ENCODE data around the gene DEF6.
A peak's percentile ranks its signal among the peaks of the same experiment; 100 is the strongest.

DEF6 gene

GRCh38 chr6:35351422-35351821 is 53.8 kb downstream of the DEF6 start:
- no peak for DNase-seq

- no peak for DNase-seq
These were observed 55.1 kb downstream of the DEF6 start for GRCh38 chr6:35352735-35353134.

- DNase-seq = no peak
These were observed 56.9 kb downstream of the DEF6 start for GRCh38 chr6:35354361-35355135.

DNA sequence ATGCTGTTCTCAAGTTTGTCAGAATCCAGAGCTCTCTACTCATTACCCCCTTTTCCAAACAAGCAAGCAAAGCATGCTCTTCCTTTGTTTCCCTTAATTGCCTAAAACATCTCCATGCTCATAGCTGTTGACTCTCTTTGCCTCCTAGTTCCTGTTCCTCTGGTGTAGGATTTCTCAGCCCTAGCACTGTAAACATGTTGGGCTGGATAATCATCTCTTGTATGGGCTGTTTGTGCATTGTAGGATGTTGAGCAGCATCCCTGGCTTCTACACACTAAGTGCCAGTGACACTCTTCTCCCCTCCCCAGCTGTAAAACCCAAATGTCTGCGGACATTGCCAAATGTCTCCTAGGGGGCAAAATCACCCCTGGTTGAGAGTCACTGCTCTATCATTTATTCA is 58.8 kb downstream of the DEF6 start:
- DNase-seq = no peak

DNA sequence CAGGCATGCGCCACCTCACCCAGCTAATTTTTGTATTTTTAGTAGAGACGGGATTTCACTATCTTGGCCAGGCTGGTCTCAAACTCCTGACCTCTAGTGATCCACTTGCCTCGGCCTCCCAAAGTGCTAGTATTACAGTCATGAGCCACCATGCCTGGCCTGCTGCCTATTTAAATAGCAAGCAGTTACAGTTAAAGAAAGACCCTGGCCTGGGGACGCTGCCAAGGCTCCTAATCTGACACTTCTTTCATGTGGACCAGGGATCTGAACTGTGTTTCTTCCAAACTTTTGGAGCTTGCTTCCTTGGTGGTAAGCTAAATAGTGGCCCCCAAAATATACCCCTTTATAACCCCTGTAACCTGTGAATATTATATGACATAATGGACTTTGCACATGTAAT is 60.1 kb downstream of the DEF6 start:
- no peak for DNase-seq

GRCh38 chr6:35358086-35358485 is 60.5 kb downstream of the DEF6 start:
- DNase-seq = no peak

- DNase-seq = no peak
These were observed 61.7 kb downstream of the DEF6 start for GRCh38 chr6:35359346-35359743.

GRCh38 chr6:35359744-35360348 is 62.2 kb downstream of the DEF6 start:
- DNase-seq = no peak

GRCh38 chr6:35360349-35361138 is 62.9 kb downstream of the DEF6 start:
- no peak for DNase-seq

DNA sequence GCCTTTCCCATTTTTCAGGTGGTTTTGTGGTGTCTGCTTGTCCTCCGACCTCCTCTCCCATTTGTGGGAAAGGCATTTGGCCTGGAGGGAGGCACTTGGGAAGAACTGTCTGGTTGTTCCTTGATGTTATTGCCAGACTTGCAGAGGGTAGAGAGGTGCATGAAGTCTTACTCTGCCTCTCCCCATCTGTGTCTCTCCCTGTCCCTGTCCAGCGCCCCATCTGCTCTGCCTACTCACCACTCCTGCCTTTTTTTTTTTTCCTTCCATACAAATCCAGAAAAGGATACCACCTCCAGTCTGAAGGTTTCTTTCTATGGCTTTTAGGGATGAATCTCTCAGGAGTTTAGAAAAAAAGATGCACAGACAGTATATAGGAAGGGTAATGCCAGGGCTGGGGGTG is 64.6 kb downstream of the DEF6 start:
- DNase-seq = no peak

GRCh38 chr6:35363293-35363750 is 65.7 kb downstream of the DEF6 start:
- no peak for DNase-seq

GRCh38 chr6:35365594-35366203 is 68.1 kb downstream of the DEF6 start:
- no peak for DNase-seq

- DNase-seq = no peak
These were observed 68.6 kb downstream of the DEF6 start for GRCh38 chr6:35366204-35366596.

- no peak for DNase-seq
These were observed 70.0 kb downstream of the DEF6 start for GRCh38 chr6:35367646-35368037.

- no peak for DNase-seq
These were observed 70.6 kb downstream of the DEF6 start for GRCh38 chr6:35368038-35368887.

GRCh38 chr6:35370124-35370741 is 72.6 kb downstream of the DEF6 start:
- DNase-seq = peak; percentile 11

DNA sequence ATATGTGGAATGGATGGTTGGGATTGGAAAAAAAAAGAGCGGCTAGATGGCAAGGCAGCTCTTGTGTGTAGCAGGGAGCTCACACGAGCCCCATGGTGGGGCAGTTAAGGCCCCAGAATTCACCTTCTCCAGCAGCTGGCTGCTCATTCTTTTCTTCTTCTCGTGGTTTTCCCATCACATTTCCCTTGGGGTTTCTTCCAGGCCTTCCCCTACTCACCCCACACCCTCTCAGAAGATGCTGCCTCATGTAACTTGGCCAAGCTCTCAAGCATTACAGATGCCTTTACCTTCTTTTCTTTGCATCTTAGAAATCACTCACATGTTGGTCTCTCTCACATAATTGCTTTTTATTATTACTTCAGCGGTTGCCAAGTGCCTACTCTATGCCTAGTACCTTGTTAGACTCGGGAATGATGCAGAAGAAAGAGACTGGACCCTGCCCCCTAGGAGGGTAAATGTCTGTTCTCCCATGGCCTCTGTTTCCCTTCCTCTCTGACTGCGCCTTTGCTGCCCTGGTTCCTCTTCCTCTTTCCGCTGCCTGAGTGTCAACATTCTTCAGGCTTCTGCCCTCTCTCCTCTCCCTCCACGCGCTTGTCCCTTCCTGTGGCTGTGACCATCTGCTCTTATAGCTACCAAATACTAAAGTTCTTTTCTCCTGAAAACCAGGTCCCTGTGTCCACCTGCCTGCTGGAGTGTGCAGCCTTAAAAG is 73.3 kb downstream of the DEF6 start:
- no peak for DNase-seq

Data from stimulated activated CD4-positive, alpha-beta T cell treated with anti-CD3 and anti-CD28 coated beads, Interleukin-12 subunit alpha, Interleukin-12 subunit beta, amount 100 ng/mL, for 4 hours (primary cell).